Daoy (cell line): ENCODE data around the gene EFCAB13. TPM values are rescaled to one million over a fixed set of nuclear protein-coding genes. Genes with fewer than 3 reads are reported as not detected.
A peak's percentile ranks its signal among the peaks of the same experiment; 100 is the strongest.

Experiments
- DNase-seq: peaks from one replicate; pipeline ENCODE4 v3.0.0-alpha.2; 2015; ENCODE audit warnings: low read depth
- total RNA-seq: library from RNA; depleted of rRNA; stranded (reverse); fragments of >200 nt; shearing (Covaris generic); gene quantifications from 2 replicates; pipeline ENCODE4 v1.2.3, GENCODE V29; 2014; rRNA removed

EFCAB13 gene, protein sequence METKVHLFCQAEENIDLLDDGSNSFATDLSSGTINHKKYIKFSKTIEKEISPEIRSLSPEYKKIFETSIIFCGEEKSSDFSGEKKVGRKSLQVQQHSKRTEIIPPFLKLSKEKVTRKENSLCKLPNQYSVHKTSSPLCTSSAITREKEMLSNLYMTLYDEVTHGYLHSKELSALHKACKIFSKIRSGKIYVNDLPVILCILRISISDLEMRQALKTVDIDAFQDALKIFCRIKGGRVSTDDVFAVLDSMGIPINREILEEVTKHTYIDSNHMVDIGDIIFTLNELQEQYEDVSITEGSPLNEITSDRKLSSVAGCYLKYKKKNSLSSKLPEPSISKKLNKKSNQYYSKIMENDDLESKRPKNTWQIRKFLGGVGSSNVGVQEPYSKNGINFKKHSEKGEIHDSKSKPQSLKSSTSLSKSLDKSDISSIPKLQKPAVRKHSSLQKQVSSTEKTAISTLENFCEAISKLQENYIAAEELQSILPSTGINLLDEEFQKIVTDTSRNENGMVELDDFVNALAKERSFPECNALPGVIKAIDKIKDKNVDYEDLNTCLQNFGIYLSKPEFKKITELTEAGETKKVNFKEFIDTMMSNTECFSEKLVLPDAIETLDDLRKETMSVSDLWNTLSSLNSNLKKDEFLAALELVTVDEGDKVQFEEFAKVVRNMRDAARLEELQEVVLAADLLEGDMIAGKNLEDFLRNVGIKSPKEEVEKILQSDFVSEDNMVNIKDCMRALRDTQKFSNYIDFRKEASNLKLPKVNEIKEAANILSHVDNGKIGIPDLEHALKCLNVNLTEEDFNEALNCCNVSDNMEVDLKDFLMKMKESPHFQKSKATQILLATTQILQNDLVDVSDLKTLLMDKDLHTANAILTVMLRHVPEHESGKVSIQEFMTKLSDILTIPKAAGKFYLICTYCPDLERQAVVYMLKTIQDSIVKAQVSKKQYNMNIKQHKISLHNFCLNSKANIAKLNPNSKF
- 0.03 and 0.74 TPM in 2 replicates for total RNA-seq

DNA sequence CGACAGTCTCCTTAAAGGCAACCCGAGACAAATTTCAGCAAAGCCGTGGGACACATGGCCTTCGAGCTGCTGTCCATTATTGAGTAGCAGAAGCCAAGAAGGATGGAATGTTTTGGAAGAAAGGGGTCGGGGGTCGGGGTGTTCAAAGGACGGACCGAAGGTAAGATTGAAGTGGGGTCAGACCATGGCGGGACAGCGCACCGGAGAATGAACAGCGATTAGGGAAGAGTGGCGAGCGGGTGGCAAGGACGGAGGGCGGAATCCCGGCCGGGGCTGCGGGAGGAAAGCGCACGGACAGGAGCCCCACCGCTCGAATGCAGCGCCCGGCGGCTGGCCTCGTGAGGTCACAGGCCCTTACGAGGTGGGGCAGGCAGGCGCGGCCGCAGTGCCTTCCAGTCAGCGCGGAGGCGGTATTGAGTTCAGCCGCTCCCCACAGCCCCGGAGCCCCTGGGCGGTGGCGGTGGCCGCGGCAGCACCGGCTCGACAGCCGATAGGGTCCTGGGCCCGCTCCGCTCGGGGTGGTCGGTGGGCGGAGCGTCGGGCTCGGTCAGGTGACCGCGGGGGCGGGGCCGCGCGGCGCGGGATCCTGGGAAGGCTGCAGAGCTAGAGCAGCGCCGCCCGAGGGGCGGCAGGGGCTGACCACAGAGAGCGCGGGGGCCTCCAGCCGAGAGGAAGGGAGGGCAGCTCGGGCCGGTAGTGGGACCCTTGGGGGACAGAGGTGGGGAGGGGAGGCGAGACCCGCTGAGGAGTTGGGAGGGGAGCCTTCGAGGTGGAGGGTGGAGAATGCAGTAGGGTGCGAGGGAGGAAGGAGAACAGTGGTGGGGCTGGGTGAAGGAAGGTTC, at the start of gene EFCAB13:
TSS of gene EFCAB13 (plus strand) at position 574 of the 842 bp plus-strand sequence. CDS start 4,399 bp downstream, outside the sequence.
- peak; percentile 90 for DNase-seq

DNA sequence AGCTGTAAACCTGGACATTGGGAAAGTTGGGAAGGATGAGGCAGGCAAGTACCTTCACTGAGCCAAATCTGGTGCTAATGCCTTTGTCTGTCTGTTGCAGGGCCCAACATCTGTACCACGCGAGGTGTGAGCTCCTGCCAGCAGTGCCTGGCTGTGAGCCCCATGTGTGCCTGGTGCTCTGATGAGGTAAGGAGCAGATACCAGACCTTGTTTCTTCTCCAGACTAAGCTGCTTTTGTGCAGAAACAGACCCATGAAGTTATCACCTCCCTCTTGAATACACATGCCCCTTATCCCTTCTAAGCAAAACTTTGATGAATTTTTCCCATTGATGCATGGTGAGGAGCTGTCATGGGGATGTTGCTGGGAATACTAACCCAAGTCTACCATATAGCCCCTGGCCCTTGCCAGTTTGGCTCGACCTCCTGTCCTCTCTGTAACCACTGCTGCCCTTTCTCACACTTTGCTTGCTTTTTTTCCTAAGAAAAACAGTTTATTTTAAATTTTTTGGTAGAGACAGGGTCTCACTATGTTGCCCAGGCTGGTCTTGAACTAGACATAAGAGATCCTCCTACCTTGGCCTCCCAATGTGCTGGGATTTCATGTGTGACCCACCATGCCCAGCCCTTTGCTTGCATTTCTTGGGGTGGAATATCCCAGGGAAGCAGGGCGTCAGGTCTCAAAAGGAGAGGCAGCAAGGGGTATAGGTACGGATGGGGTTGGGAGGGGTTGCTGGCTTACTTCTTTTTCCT, 49.3 kb upstream of the EFCAB13 start:
- DNase-seq = no peak

DNA sequence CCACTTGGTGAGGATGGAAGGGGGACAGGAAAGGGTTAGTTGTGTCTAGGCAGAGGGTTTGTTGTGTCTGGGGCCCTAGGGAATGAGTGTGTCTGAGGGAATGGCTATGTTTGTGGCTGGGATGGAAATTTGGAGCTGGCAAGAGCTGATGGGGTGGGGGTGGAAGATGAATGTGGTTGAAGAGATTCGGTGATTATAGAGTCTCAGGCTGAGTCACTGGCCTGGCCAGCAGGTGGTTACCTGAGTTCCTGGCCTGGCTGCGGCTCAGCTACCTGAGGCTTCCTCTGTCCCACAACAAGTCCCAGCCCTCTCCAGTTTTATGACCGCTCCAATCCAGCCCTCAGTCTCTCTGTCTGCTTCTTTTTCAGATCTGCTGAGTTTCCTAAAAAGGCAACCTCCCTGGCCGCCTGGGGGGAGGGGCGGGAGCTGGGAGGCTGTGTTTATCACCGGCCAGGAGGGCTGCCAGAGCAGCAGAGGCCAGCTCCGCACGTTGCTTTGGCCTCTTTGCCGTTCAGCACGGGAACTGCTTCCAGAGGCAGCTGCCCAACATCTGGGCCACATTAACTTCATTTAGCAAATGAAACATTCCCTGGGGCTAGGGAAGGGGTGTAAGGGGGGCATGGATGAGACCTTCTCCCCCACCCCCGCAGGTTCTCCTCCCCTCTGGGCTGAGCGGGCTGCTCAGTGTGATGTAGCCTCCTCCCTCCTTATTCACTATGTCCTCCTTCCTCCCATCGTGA, 48.3 kb upstream of the EFCAB13 start:
- DNase-seq = peak; percentile 89

DNA sequence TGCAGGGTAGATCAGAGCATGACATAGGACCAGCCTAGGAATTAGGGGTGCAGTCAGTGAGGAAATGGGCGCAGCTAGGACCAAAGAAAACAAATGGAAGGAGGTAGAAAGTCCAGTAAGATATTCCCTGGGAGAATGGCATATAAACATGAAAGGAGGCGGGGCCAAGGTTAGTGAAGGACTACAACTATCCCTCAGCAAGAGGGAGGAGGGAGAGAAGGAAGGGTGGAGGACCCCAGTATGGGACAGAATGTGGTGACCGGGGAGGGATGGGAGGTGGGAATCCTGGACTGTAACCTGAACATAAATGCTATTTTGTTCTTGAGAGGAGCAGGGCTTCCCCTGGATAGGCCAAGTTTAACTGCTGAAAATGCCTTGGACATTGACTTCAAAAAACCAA, 47.3 kb upstream of the EFCAB13 start:
- no peak for DNase-seq

DNA sequence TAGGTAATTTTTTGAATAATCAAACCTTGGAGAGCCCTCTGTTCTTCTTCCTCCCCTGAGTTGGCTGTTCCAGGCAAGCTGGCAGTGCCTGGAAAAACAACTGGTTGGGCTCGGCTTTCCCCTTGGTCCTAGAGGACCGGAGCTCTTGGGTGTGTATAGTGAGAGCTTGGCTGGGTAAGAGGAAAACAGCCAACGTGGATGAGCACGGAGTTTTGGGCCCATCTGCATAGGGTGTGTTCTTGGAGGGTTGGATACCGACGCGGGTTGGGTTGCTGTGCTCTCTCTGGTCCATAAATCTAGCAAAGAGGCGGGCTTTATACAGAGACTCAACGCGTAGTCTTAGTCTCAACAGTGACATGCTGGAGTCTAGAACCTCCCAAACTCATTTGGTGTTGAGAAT, 46.9 kb upstream of the EFCAB13 start:
- DNase-seq = peak; percentile 45

DNA sequence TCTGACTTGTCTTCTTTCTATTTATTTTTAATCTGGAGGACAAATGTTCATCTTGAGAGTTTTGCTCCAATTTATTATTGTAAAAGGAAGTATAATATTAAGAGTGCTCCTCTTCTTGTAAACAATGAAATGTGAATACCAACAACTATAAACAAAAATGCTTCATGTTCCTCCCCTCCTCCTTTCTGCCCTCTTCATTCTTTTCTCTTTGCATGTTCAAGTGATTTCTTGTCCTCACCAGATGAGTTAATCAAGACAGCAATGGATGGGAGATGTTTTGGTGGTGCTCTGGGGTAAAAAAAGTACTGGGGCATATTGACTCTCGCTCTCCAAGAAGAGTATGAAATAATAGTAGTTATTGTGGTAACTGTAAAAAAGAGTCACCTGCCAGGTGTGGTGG, 45.8 kb upstream of the EFCAB13 start:
- DNase-seq = no peak

DNA sequence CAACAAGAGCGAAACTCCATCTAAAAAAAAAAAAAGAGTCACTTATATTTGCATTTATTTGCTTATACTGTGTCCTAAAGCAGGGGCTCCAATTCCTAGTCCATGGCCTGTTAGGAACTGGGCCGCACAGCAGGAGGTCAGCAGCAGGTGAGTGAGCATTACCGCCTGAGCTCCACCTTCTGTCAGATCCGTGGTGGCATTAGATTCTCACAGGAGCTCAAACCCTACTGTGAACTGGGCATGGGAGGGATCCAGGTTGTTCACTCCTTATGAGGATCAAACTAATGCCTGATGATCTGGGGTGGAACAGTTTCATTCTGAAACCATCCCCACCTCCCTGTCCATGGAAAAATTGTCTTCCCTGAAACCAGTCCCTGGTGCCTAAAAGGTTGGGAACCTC, 45.2 kb upstream of the EFCAB13 start:
- peak; percentile 37 for DNase-seq

DNA sequence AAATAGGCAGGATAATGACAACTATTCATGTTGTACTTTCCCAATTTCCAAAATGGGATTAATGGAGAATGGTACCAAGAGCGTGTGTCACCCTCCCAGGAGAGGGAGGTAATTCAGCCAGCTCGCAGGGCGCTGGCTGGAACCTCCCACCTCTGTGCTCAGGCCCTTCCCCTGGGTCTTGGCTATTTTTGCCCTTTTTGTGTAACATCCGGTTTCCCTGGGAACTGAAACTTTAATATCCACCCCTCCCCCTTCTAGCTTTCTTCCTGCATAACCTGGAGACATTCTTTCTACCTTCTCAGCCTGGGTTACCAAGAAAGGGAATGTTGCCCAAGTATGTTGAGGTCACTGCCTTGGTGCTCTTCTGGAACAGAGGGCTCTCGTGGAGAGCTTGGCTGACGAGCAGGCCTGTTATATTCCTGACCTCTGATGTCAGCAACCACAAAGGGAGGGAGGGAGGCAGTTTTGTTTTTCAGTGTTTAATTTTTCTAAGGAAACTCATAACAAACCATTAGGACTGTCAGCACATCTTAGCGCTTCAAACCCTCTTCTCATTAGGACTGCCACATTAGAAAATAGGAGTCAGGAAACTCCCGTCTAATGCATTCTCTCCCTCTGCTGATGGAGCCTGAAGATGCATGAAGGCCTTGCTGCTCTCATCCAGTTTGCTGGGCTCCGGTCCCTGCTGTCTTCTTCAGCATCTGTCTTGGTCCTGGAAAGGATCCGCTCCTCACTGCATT, 44.5 kb upstream of the EFCAB13 start:
- peak; percentile 98 for DNase-seq

DNA sequence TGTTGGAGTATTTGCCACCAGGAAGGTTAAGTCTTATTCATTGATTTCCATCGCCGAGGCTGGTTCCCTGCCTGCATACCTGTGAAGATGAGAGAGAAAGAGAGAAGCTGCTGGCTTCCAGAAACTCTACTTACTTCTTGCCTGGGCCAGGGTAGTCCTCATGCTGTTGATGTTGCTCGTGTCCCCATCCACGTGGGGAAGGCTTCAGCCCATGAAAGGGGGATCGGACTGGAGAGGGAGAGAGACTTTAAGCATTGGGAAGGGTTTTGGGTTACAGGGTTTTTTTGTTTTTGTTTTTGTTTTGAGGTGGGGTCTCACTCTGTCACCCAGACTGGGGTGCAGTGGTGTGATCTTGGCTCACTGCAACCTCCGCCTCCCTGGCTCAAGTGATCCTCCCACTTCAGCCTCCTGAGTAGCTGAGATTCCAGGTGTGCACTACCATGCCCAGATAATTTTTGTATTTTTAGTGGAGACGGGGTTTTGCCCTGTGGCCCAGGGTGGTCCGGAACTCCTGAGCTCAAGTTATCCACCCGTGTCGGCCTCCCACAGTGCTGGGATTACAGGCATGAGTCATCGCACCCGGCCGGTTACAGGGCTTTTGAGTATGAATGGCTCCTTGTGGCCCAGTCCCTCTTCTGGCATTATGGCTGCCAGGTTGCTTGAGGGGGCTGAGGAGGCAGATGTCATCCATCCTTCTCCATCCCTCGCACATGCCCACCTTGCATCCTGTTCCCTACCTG, 43.5 kb upstream of the EFCAB13 start:
- peak; percentile 94 for DNase-seq

DNA sequence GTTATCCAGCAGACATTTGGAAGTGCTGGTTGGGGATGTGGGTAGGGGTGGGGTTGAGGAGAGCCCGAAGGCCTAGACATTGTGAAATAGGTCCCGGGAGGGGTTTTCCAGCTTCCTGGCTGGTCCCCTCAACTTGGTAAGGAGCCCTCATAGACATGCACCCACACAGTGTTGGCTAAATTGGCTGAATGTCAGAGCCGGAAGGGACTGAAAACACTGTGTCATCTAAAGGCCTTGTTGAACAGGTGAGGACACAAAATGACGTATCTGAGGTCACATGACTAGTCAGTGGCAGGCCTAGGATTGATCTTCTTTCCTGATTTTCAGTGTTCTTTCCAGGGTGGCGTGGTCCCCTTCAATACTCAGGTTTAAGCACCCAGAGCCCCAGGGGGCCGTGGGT, 42.5 kb upstream of the EFCAB13 start:
- DNase-seq = peak; percentile 39

DNA sequence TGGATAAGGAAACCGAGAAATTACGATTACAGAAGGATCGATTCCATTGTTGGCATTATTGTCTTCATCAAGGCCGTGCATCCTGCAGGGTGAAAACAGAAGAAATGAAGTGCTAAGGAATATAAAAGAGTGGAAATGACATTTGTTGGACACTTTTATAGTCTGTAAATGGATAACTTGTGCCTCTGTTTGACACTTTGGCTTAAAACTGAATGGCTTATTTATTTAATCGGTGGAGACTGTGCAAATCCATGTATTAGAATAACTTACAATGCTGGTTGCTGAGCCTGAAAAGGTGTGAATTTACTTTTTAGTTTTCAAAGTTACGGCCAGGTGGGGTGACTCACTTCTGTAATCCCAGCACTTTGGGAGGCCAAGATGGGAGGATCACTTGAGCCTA, 38.8 kb upstream of the EFCAB13 start:
- DNase-seq = no peak

DNA sequence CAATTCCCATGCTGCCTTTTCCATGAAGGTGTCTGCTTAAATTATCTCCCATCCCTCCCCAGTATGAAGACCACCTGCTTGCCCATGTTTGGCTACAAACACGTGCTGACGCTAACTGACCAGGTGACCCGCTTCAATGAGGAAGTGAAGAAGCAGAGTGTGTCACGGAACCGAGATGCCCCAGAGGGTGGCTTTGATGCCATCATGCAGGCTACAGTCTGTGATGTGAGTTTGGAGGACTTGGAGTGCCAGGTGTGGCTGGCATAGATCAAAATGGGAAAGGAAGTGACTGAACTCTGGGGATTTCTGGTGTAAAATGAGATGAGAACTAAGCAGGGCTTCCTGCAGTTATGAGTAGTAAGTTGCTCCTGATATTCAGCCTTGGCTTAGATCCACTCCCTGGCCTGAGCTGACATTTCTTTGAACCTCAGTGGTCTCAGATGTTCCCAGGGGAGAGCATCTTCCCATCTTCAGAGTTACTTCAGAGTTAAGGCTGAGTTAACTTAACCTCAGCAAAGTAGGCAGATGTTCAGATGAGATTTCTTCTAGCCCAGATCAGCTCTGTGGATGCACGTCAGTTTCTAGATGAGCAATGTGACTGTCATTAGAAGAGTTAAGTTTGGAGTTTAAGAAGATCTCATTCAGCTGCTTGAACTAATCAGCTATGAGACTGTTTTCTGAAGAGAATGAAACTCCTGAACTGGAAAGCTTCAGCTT, 37.4 kb upstream of the EFCAB13 start:
- no peak for DNase-seq

DNA sequence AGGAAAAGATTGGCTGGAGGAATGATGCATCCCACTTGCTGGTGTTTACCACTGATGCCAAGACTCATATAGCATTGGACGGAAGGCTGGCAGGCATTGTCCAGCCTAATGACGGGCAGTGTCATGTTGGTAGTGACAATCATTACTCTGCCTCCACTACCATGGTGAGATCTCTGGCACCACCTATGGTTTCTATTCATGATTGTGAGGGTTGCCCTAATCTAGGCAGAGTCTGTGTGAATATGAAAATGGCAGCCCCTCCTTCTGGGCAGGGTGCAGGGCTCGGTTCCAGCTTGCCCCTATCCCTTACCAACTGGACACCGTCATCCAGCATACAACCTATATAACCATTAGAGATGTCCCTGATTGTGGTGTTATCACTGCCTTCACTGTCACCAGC, 36.7 kb upstream of the EFCAB13 start:
- no peak for DNase-seq

DNA sequence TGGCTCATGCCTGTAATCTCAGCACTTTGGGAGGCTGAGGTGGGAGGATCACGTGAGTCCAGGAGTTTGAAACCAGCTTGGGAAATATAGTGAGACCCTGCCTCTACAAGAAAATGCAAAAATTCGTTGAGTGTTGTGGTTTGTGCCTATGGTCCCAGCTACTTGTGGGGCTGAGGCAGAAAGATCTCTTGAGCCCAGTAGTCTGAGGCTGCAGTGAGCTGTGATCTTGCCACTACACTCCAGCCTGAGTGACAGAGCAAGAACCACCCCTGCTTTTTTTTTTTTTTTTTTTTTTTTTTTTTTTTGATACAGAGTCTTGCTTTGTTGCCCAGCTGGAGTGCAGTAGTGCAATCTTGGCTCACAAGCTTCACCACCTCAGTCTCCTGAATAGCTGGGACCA, 36.1 kb upstream of the EFCAB13 start:
- no peak for DNase-seq

DNA sequence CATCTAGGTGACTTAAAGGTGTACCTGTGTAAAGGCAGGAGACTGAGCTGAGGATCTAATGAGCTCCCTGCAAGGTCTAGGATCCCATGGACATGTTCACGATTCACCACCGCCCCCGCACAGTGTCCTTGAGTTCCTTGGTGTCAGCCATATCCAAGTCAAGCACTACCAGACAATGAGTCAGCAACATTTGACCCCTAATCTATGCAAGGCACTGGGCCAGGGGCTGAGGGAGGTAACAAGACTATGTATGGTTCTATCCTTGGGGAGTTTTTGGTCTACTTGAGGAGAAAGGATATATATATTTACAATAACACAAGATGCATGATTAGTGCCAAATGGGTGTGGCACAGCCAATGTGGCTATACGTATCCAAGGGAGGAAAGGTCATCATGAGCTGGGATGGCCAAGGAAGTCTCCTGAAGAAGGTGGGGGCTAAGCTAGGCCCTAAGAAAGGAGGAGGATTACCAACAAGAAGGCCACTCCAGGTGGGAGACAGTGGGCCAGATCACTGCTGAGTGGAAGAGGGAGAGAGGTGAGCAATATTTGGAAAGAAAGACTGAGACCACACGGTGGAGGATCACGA, 35.1 kb upstream of the EFCAB13 start:
- peak; percentile 64 for DNase-seq

DNA sequence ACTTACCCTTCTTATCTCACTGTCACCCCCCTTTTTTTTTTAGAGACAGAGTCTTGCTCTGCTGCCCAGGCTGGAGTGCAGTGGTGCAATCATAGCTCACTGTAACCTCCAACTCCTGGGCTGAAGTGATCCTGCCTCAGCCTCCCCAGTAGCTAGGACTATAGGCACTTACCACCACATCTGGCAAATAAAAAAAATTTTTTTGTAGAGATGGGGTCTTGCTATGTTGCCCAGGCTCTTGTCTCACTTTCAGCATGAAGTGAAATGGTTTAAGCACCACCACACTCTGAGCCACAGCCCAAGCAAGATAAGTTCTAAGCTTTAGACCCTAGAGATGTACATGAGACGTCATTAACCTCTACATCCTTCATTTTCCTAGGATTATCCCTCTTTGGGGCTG, 34.5 kb upstream of the EFCAB13 start:
- DNase-seq = no peak

DNA sequence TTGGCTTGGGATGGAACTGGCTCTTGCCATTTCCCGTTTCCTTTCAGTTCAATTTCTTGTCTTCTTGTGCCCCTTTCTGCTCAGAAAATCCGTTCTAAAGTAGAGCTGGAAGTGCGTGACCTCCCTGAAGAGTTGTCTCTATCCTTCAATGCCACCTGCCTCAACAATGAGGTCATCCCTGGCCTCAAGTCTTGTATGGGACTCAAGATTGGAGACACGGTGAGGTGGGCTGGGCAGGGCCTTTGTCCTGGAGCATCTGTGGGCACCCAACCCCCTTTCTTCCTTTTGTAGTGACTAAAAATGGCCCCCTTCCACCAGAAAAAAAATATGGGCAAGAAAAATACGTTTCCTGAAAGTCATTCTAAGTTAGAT, 32.9 kb upstream of the EFCAB13 start:
- DNase-seq = no peak
